GM20000 (cell line): Measurements from ENCODE around the gene FDXR.

ENCODE experiments used
- DNase-seq: peaks from one replicate; pipeline ENCODE4 v3.0.0; 2012; ENCODE audit warnings: low spot score
- CTCF ChIP-seq: IDR thresholded peaks from 2 replicates; pipeline ENCODE4 v1.5.1; 2012; ENCODE audit warnings: mild to moderate bottlenecking, control low read depth; ENCODE audit errors: extremely low read depth, missing control alignments

FDXR gene, protein sequence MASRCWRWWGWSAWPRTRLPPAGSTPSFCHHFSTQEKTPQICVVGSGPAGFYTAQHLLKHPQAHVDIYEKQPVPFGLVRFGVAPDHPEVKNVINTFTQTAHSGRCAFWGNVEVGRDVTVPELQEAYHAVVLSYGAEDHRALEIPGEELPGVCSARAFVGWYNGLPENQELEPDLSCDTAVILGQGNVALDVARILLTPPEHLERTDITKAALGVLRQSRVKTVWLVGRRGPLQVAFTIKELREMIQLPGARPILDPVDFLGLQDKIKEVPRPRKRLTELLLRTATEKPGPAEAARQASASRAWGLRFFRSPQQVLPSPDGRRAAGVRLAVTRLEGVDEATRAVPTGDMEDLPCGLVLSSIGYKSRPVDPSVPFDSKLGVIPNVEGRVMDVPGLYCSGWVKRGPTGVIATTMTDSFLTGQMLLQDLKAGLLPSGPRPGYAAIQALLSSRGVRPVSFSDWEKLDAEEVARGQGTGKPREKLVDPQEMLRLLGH

GRCh38 chr17:74872313-74873036 is at the start of gene FDXR:
Gene FDXR, minus strand, starts transcription at chr17:74872994. Its CDS starts 50 bp downstream, at chr17:74872944.
- DNase-seq, result no peak
- no peak for TF ChIP-seq CTCF

- no peak for TF ChIP-seq CTCF
- DNase-seq, result no peak
Measured at GRCh38 chr17:74922172-74922571, 49.4 kb upstream of the FDXR start.

GRCh38 chr17:74921769-74922168 is 49.0 kb upstream of the FDXR start:
- TF ChIP-seq CTCF, result no peak
- no peak for DNase-seq

GRCh38 chr17:74921026-74921681 is 48.4 kb upstream of the FDXR start:
- no peak for DNase-seq
- TF ChIP-seq CTCF, result no peak

DNA sequence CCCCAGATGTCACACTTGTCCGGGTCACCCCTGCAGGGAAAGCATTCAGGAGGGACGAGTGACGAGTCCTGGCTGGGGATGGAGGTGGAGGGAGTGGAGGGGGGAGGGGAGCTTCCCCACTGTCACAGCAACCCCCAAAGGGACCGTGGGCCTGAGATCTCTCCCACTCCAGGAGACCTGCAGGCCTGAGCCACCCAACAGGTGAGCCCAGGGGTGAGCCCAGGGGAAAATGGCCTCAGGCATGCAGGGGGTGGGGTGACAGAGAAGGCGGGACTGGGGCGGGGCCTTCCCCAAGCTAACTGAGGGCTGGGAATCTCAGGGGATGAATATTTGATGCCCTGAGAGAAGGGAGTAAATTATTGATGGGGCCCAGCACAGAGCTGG is 47.8 kb upstream of the FDXR start:
- no peak for DNase-seq
- no peak for TF ChIP-seq CTCF

DNA sequence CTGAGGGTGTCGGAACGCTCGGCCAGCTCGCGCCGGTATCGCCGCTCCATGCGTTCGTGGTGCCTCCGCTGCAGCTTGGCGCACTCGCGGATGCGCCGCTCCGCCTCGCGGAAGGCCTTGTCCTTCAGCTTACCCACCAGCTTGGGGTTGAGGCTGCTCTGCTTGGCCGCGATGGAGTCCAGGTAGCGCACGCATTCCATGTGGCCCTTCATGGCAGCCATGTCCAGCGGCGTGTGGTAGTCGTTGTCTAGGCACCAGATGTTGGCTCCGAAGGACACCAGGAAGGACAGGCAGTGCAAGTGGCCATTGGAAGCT is 47.5 kb upstream of the FDXR start:
- TF ChIP-seq CTCF, result no peak

More for the DNA sequence above, 47.5 kb upstream of the FDXR start:
- DNase-seq, result no peak
